MCF 10A (cell line): Measurements from ENCODE around the gene PPM1G. TPM values are rescaled to one million over a fixed set of nuclear protein-coding genes. Genes with fewer than 3 reads are reported as not detected.
A peak's percentile ranks its signal among the peaks of the same experiment; 100 is the strongest.

Experiments used
- BruUV-seq: library from RNA; stranded (reverse); fragments of 400-500 nt; replicated peaks from 2 replicates; lab custom pipeline; 2021; lab: Mats Ljungman, UMichigan
- CTCF ChIA-PET: fragments of 300-600 bp; sonication (Branson Sonifier 250); formaldehyde crosslinking; extraction: SDS; loops from one replicate; lab custom pipeline; 2021; ENCODE audit warnings: antibody characterized with exemption, inconsistent platforms; lab: Yijun Ruan, JAX
- POLR2A ChIA-PET: fragments of 300-600, 350-650 bp; sonication (Branson Sonifier 250); formaldehyde crosslinking; extraction: SDS; loops from one replicate; lab custom pipeline; 2020; ENCODE audit warnings: antibody characterized with exemption, inconsistent platforms; lab: Yijun Ruan, JAX
- DNase-seq: peaks from one replicate; pipeline ENCODE4 v3.0.0-alpha.2; 2018; ENCODE audit not compliant: unreplicated experiment
- H3K27ac Mint-ChIP-seq: one replicate; pipeline ENCODE4 v1.8.0; 2022; ENCODE audit warnings: mild to moderate bottlenecking, low read depth, mixed read lengths; ENCODE audit not compliant: unreplicated experiment
- H3K27me3 Mint-ChIP-seq: one replicate; pipeline ENCODE4 v1.8.0; 2022; ENCODE audit warnings: mixed read lengths; ENCODE audit not compliant: insufficient read depth, unreplicated experiment
- H3K36me3 Mint-ChIP-seq: one replicate; pipeline ENCODE4 v1.8.0; 2022; ENCODE audit warnings: mild to moderate bottlenecking, moderate library complexity, mixed read lengths; ENCODE audit not compliant: insufficient read depth, unreplicated experiment
- H3K4me1 Mint-ChIP-seq: one replicate; pipeline ENCODE4 v1.8.0; 2022; ENCODE audit warnings: mixed read lengths; ENCODE audit not compliant: insufficient read depth, unreplicated experiment
- H3K4me3 Mint-ChIP-seq: one replicate; pipeline ENCODE4 v1.8.0; 2022; ENCODE audit warnings: mild to moderate bottlenecking, moderate library complexity, mixed read lengths; ENCODE audit not compliant: unreplicated experiment
- H3K9me3 Mint-ChIP-seq: one replicate; pipeline ENCODE4 v1.8.0; 2022; ENCODE audit warnings: mixed read lengths; ENCODE audit not compliant: unreplicated experiment
- CTCF ChIP-seq: fragments of 200-600 bp; IDR thresholded peaks from one replicate; pipeline ENCODE4 v1.8.0; 2022; ENCODE audit warnings: antibody characterized with exemption, mild to moderate bottlenecking; ENCODE audit not compliant: unreplicated experiment
- intact Hi-C: fragments of 100-400 bp; cut with micrococcal nuclease; formaldehyde crosslinking; loops from 2 replicates; pipeline ENCODE4 v1.14.1; 2022
- total RNA-seq: library from RNA; stranded (reverse); gene quantifications from 2 replicates; pipeline ENCODE4 v1.2.3, GENCODE V29; 2022

Gene PPM1G
- total RNA-seq, 1 experiment from 2014 or later = 123 TPM

- no TSS peak for BruUV-seq
- Mint-ChIP-seq H3K4me3 (no peak overlapping the region), H3K27me3 (no peaks in the 10 kb centered on the region), H3K4me1 (peaks cover 9% of the 10 kb centered on the region), H3K36me3 (peaks cover 67% of the 10 kb centered on the region), H3K9me3 (no peaks in the 10 kb centered on the region), H3K27ac (no peak overlapping the region)
- DNase-seq = no peak
- POLR2A ChIA-PET = interaction anchor here (1.0 to 5.2 kb wide), 2 partner anchors 13 to 34 kb away, joined by 3 to 51 read pairs; partner anchors contain the start of genes NRBP1 and PPM1G
- intact Hi-C loops = no loop called here
- CTCF ChIA-PET = no interaction called here
- TF ChIP-seq CTCF = no peak
Observed at GRCh38 chr2:27442920-27443282, 33.5 kb upstream of the PPM1G start.

DNA sequence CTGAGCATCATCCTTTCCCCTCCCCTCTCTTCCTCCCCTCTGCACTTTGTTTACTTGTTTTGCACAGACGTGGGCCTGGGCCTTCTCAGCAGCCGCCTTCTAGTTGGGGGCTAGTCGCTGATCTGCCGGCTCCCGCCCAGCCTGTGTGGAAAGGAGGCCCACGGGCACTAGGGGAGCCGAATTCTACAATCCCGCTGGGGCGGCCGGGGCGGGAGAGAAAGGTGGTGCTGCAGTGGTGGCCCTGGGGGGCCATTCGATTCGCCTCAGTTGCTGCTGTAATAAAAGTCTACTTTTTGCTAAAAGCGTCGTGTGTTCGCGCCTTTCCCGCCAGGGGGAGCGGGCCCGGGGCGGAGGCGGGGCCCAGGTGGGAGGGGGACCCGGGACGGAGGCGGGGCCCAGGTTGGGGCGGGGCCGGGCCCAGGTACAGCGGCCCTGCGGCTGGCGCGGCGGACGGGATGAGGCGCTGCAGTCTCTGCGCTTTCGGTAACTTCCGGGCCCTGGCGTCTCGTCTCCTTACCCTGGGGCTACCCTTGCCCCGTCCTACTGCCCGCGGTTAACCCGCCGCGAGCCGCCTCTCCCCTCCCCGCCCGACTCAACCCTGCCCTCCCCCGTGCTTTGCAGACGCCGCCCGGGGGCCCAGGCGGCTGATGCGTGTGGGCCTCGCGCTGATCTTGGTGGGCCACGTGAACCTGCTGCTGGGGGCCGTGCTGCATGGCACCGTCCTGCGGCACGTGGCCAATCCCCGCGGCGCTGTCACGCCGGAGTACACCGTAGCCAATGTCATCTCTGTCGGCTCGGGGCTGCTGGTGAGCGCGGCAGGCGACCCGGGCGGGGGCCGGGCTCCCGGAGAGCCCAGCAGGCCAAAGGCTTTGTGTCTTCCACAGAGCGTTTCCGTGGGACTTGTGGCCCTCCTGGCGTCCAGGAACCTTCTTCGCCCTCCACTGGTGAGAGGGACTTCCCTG, 32.8 kb upstream of the PPM1G start, which contains the start of gene KRTCAP3:
KRTCAP3 (plus strand) TSS at position 424 of the 962 bp plus-strand sequence; CDS start at position 456, 32 bp downstream.
- peak within 1 kb of the TSS; percentile 12 for H3K27ac Mint-ChIP-seq
- POLR2A ChIA-PET = interaction anchor here (0.7 to 5.2 kb wide), 4 partner anchors 12 to 123 kb away, joined by 3 to 51 read pairs (median 5); partner anchors contain the start of genes NRBP1 and PPM1G
- H3K27me3 Mint-ChIP-seq = no peaks in the 10 kb centered on the region
- peaks cover 69% of the 10 kb centered on the region for H3K36me3 Mint-ChIP-seq
- intact Hi-C loops = no loop called here
- CTCF ChIA-PET = no interaction called here
- DNase-seq = peak; percentile 35
- no peaks in the 10 kb centered on the region for H3K9me3 Mint-ChIP-seq
- BruUV-seq = no TSS peak
- TF ChIP-seq CTCF = no peak
- H3K4me1 Mint-ChIP-seq = peaks cover 9% of the 10 kb centered on the region
- no peak within 1 kb of the TSS for H3K4me3 Mint-ChIP-seq

GRCh38 chr2:27441226-27441926, 32.0 kb upstream of the PPM1G start:
- H3K9me3 Mint-ChIP-seq = no peaks in the 10 kb centered on the region
- H3K27me3 Mint-ChIP-seq = no peaks in the 10 kb centered on the region
- no peak overlapping the region for H3K4me3 Mint-ChIP-seq
- no peak for TF ChIP-seq CTCF
- peaks cover 76% of the 10 kb centered on the region for H3K36me3 Mint-ChIP-seq
- ChIA-PET POLR2A (interaction anchor here (0.7 to 1.9 kb wide), 2 partner anchors 11 to 122 kb away, joined by 3 to 7 read pairs; no protein-coding TSS in a partner anchor), CTCF (interaction anchor here (0.6 to 1.0 kb wide), 2 partner anchors 10 to 168 kb away, joined by 3 read pairs; no protein-coding TSS in a partner anchor)
- TSS peak; percentile 64 for BruUV-seq
- intact Hi-C loops = no loop called here
- H3K4me1 Mint-ChIP-seq = peaks cover 9% of the 10 kb centered on the region
- no peak for DNase-seq
- peak overlapping the region; percentile 12 for H3K27ac Mint-ChIP-seq
